GM21381 (cell line): ENCODE results near the gene WNT9A.
"Not testable (repeated sequence)": the region's sequence is repeated elsewhere in the genome, so short reads cannot be mapped to it uniquely, and the experiment has no call there.

Experiments used
- ATAC-seq: cut with Tn5 transposase; IDR thresholded peaks from one replicate; pipeline ENCODE4 v1.9.1; 2021; ENCODE audit warnings: mild to moderate bottlenecking, moderate library complexity; ENCODE audit not compliant: unreplicated experiment

WNT9A gene

GRCh38 chr1:227947676-227948492 lies at the start of gene WNT9A:
Gene WNT9A (minus strand): TSS chr1:227947932. CDS start chr1:227947887, 45 bp downstream.
- ATAC-seq: no peak

GRCh38 chr1:227996187-227996950 lies 48.6 kb upstream of the WNT9A start:
- ATAC-seq: no peak

DNA sequence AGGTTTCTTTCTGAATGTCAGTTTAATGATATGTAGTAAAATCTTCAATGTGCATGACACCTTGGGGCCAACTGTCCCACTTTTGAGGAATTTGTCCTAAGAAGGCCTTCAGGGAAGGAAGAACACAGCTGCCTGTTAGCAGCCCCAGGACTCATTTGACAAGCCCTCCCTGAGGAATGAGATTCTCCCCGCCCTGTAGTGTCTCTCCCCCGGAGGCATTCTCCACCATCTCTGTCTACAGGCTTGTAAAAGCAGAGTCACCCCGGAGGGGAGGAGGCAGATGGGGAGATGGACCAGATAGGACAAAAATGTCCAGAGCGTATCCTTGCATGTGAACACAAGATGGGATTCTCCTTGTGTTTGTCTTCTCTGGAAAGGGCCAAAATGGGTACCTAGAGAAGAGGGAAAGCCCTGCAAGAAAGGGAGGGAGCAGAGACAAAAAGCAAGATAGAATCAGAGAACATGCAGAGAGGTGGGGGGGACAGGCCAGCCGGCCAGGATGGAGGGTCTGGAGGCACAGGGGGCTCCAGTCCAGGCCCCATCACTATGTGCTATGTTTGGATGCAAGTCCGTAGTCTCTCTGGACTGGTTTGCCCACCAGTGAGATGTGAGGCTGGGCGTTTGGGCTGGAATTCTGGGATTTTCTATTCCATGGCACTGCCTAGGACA lies 47.0 kb upstream of the WNT9A start:
- no peak for ATAC-seq

DNA sequence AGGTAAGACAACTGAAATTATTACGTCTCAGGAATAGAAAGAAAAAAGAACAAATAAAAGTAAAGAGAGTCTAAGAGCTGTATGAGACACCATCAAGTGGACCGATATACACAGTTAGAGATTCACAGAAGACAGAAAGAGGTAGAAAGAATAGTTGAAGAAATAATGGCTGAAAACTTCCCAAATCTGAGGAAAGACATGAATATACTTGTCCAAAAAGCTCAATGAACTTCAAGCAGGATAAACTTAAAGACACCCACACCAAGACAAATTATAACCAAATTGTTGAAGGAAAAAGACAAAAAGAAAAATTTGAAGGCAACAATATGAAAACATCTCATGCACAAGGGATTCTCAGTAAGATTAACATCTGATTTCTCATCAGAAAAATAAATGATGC lies 39.4 kb upstream of the WNT9A start:
- ATAC-seq: no peak

DNA sequence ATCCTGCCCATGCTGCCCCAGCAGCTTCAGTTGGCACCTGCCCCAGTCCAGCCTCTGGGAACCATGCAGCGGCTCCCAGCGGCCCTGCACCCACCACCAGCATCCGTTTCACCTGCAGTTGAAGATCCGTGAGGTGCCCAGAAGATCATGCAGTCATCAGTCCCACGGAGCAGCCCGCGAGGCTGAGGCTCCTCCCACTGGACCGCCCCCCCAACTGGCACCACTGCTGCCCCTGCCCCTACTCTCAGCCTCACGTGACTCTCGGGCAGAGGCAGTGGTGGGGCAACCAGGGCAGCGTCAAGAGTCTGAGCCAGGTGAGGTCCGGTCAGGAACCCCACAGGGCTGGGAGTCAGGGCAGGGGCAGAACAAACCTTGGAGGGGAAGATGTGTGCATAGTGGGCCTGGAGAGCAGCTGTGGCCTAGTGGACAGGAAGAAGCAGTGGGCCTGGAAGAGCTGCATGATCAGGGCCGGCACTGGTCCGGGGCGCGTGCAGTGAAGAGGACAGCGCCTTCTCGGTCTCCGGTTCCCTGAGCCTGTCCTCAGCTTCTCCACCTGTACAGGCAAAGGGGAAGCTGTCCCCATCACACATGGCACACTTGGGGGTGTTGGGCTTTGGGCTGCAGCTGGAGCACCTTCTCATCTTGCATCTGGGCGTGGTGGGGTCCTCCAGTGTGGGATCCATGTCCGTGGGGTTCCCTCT lies 28.0 kb upstream of the WNT9A start:
- not testable (repeated sequence) for ATAC-seq

GRCh38 chr1:227973724-227974288 lies 26.1 kb upstream of the WNT9A start:
- ATAC-seq: not testable (repeated sequence)

DNA sequence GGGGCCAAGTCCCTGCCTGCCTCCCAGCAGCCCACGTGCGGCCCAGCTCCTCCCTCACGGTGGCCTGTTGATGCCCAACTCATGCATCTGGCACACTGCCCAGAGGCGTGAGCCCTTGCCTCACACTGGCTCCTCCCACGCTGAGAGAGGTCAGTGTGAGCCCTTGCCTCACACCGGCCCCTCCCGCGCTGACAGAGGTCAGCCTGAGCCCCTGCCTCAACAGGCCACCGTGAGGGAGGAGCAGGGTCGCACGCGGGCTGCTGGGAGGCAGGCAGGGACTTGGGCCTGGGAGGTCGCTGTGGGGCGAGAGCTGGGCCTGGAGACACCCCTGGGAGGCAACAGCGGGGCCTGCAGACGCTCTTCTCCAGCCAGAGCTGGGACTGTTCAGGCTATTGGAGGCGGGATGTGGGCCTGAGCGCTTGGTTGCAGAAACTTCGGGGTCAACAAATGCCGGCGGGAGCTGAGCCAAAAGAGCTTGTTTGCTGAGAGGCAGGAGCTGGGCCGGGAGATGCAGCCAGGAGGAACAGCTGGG lies 25.2 kb upstream of the WNT9A start:
- not testable (repeated sequence) for ATAC-seq

DNA sequence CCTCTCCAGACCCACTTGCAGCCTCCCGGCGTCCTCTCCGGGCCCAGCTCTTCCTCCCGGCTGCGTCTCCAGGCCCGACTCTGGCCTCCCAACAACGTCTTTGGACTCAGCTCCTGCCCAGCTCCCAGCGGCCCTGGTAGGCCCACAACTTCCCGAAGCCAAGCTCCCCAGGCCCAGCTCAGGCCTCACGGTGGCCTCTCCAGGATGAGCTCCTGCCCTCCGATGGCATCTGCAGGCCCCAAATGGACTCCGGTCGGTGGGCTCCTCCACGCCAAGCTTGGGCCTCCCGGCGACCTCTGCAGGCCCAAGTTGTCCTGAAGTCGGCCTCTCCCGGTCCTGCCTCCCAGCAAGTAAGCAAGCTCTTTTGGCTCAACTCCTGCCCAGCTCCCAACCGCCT lies 24.5 kb upstream of the WNT9A start:
- not testable (repeated sequence) for ATAC-seq

- ATAC-seq: not testable (repeated sequence)
These were observed 24.0 kb upstream of the WNT9A start for GRCh38 chr1:227971643-227972282.

- ATAC-seq: not testable (repeated sequence)
These were observed 23.5 kb upstream of the WNT9A start for GRCh38 chr1:227971216-227971615.

- ATAC-seq: not testable (repeated sequence)
These were observed 22.6 kb upstream of the WNT9A start for GRCh38 chr1:227970076-227970995.

DNA sequence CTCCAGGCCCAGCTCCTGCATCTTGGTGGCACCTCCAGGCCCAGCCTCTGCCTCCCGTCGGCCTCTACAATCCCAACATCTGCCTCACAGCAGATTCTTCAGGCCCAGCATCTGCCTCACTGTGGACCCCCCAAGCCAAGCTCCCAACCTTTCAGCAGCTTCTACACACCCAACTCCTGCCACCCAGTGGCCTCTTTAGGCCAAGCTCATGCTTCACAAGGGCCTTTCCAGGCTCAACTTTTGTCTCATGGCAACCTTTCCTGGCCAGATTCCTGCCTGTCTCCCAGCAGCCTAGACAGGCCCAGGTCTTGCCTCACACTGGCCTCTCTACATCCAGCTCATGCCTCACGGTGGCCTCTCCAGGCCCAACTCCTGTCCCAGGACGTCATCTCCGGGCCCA lies 20.1 kb upstream of the WNT9A start:
- not testable (repeated sequence) for ATAC-seq

DNA sequence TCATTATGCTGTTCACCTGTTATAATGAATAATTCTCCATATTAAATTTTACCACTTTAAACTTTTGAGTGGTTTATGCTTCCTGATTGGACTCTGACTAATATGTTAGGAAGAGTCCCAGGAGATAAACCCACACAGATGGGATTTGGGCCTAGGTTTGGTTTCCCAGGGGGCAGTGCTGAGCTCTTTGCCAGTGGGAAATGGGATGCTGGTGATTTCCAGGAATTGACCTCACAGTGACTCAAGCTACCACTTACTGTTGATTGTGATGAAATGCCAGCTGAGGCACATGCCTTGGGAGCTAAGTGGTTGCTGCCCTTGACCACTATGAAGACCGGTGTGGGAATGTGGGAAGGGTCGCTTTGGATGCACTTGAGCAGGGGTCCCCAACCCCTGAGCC lies 19.0 kb upstream of the WNT9A start:
- not testable (repeated sequence) for ATAC-seq

DNA sequence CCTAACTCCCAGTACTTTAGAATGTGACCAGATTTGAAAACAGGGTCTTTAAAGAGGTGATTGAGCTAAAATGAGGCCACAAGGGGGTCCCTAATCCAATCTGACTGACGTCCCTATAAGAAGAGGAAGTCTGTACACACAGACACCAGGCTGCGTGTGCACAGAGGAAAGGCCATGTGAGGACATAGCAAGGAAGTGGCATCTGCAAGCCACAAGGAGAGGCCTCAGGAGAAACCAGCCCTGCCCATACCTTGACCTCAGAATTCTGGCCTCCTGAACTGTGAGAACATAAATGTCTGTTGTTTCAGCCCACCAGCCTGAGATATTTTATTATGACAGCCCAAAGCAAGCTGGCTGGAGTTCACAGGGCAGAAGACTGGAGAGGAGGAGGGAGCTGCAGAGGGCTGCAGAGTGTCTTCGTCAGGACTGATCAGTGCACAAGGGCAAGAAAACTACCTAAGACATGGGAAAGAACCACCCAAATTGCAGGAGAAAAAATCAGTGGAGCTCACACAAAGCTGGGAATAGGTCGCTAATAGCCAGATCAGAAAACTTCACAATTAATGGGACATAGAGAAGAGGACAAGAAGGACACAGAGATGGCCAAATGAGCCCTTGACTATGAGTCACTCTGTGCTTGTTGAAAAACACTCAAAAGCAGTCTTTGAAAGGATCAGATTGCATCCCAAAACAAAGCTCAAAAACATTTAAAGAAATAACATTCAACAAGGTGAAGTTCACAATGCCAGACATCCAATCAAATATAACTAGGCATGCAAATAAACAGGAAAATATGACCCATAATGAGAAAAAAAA lies 14.1 kb upstream of the WNT9A start:
- no peak for ATAC-seq

DNA sequence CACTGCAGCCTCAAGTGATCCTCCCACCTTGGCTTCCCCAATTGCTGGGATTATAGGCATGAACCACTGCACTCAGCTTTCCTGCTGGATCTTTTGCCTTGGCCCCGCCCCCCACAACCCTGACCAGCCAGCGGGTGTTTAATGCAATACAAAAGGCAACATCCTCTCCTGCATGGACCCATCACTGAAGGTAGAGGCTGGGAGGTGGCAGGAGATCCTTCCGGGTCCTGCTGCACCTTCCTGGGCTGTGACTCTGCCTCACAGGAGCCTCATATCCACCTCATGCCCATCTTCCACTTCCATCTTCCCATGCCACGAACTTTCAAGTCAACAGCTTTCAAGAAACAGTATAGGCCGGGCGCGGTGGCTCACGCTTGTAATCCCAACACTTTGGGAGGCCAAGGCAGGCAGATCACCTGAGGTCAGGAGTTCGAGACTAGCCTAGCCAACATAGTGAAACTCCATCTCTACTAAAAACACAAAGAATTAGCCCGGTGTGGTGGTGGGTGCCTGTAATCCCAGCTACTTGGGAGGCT lies 11.7 kb upstream of the WNT9A start:
- no peak for ATAC-seq

DNA sequence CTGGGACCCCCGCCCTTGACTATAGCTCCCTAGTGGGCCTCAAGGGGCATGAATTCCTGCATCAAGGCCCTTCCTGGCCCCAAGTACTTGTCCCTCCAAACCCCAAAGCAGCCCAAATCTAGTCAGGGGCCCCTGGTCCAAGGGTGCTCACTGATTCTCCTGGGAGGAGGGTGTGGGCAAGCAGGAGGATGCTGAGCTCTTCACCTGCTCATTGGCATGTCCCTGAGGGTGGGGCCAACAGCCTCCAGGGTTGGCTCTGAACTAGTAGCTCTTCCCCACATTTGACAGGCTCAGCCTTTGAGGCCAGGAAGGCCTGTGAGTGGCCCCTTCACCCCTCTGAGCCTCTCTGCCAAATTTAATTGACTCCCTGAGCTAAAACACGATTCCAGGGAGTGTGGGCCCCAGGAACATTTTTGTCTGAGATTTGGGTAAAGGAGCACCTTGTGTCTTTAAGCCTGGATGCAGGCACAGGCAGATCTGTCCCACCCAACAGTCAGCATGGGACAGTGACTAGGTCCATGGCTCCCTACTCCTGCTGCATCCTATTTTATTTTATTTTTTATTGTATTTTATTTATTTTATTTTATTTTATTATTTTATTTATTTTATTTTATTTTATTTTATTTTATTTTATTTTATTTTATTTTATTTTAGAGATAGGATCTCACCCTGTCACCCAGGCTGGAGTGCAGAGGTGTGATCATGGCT lies 11.0 kb upstream of the WNT9A start:
- ATAC-seq: no peak

GRCh38 chr1:227955808-227956207 lies 8.1 kb upstream of the WNT9A start:
- ATAC-seq: no peak
